GM10266 (cell line): Measurements from ENCODE around the gene ZEB2.

Experiments used
- DNase-seq: peaks from one replicate; pipeline ENCODE4 v3.0.0; 2012; ENCODE audit errors: extremely low spot score
- CTCF ChIP-seq: IDR thresholded peaks from 2 replicates; pipeline ENCODE4 v1.5.1; 2012; ENCODE audit warnings: mild to moderate bottlenecking, low read depth; ENCODE audit not compliant: control insufficient read depth, insufficient read depth; ENCODE audit errors: missing control alignments

Gene ZEB2

GRCh38 chr2:144529841-144530240 lies 9.9 kb upstream of the ZEB2 start:
- no peak for TF ChIP-seq CTCF
- DNase-seq, result no peak

- no peak for DNase-seq
- TF ChIP-seq CTCF, result no peak
These were observed 8.2 kb upstream of the ZEB2 start for GRCh38 chr2:144528108-144528507.

- DNase-seq, result no peak
- no peak for TF ChIP-seq CTCF
These were observed 6.9 kb upstream of the ZEB2 start for GRCh38 chr2:144526831-144527230.

- no peak for DNase-seq
- TF ChIP-seq CTCF, result no peak
These were observed 4.4 kb upstream of the ZEB2 start for GRCh38 chr2:144524118-144525009.

- DNase-seq, result no peak
- no peak for TF ChIP-seq CTCF
These were observed 3.7 kb upstream of the ZEB2 start for GRCh38 chr2:144523596-144524117.

- TF ChIP-seq CTCF, result no peak
- DNase-seq, result no peak
These were observed 3.1 kb upstream of the ZEB2 start for GRCh38 chr2:144522897-144523595.
